ENCODE measurements around the gene TLCD3A.
A peak's percentile ranks its signal among the peaks of the same experiment; 100 is the strongest.
"Not testable (repeated sequence)": the region's sequence is repeated elsewhere in the genome, so short reads cannot be mapped to it uniquely, and the experiment has no call there.

TLCD3A gene

DNA sequence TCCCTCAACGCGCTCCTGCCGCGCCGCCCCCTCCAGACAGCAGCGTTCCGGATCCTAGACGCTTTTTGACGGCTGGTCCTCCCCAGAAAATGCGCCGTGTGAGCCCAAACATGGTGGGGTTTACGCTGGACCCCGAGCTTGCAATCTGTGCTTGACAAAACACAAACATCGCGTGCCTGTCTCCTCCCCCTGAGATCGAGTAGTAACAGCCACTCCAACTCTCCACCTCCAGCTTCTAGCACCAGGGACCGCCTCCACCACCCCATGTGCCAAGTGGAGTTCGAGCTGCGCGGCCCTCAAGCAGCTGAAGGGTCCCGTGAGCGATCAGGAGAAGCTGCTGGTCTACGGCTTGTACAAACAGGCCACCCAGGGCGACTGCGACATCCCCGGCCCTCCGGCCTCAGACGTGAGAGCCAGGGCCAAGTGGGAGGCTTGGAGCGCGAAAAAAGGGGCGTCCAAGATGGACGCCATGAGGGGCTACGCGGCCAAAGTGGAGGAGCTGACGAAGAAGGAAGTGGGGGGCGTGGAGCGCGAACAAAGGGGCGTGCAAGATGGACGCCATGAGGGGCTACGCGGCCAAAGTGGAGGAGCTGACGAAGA, 20.3 kb downstream of the TLCD3A start:
- peak overlapping the region in 1 of 2 experiments; percentile 96 for H3K14ac ChIP-seq (ENCODE audit: low read length in 2 of 2)
- H3K36me3 ChIP-seq (ENCODE audit: control insufficient read depth in 1 of 2, insufficient read depth in 2 of 2, low read depth in 1 of 2, low read length in 2 of 2) = peaks cover 18 to 22% of the 10 kb centered on the region in 2 experiments
- no peak overlapping the region for H2BK5ac ChIP-seq (ENCODE audit: low read depth, low read length, poor library complexity, severe bottlenecking)
- peak overlapping the region; percentile 92 for H3K9ac ChIP-seq (ENCODE audit: low read length)
- H2BK120ac ChIP-seq (ENCODE audit: low read depth, low read length) = peak overlapping the region; percentile 22
- peak overlapping the region; percentile 89 to 94 for H3K18ac ChIP-seq (ENCODE audit: low read depth in 1 of 2, low read length in 2 of 2)
- peak overlapping the region; percentile 61 to 96 for H3K4ac ChIP-seq (ENCODE audit: low read depth in 1 of 2, low read length in 2 of 2)
- H3K27ac ChIP-seq (ENCODE audit: low read length, poor library complexity, severe bottlenecking) = no peak overlapping the region
- no peaks in the 10 kb centered on the region for H3K27me3 ChIP-seq (ENCODE audit: control insufficient read depth in 1 of 2, insufficient read depth in 1 of 2, low read length in 2 of 2)
- peak overlapping the region; percentile 96 for H4K8ac ChIP-seq (ENCODE audit: low read length)
- H2AK5ac ChIP-seq (ENCODE audit: low read length, severe bottlenecking) = no peak overlapping the region
- H4K91ac ChIP-seq (ENCODE audit: low read length) = peak overlapping the region; percentile 52
- H2BK15ac ChIP-seq (ENCODE audit: low read depth, poor library complexity, severe bottlenecking) = peak overlapping the region; percentile 56
- 69% methylated on average over 43 of the region's 43 CpGs for WGBS
- peak overlapping the region in 1 of 2 experiments; percentile 66 for H3K23ac ChIP-seq (ENCODE audit: low read length in 2 of 2)
- peak overlapping the region; percentile 98 for H3K4me2 ChIP-seq (ENCODE audit: low read length, poor library complexity, severe bottlenecking)
- peaks cover 17% of the 10 kb centered on the region for H3K79me1 ChIP-seq (replicated peaks; ENCODE audit: low read length, poor library complexity, severe bottlenecking)
- peaks cover 15% of the 10 kb centered on the region for H3K4me1 ChIP-seq (ENCODE audit: control insufficient read depth, insufficient read depth, low read depth, low read length)
- H2BK12ac ChIP-seq (ENCODE audit: low read length in 2 of 2) = peak overlapping the region in 1 of 2 experiments; percentile 34
- H2AFZ ChIP-seq (ENCODE audit: low read depth, low read length) = peak overlapping the region; percentile 97
- peak overlapping the region; percentile 92 to 96 for H3K4me3 ChIP-seq (ENCODE audit: insufficient read depth in 1 of 2, low read depth in 1 of 2, low read length in 2 of 2)
- peak; percentile 22 for DNase-seq
- no peaks in the 10 kb centered on the region for H3K9me3 ChIP-seq (ENCODE audit: control insufficient read depth, low read length)

DNA sequence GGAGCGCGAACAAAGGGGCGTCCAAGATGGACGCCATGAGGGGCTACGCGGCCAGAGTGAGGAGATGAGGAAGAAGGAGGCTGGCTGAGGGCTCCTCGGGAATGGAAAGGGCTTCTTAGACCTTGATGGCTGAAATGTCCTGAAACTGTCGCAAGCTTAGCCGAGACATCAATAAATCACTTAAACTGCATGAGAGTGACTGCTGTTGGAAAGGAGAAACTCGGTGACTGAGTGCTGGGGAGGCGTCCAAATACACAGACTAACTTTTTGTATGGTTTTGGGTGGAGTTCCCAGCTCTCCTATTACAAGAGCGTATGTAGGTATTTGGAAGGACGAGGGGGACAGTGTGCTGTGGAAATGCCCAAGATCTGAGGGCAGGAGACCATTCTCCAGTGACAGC, 21.0 kb downstream of the TLCD3A start:
- Histone ChIP-seq H4K91ac (ENCODE audit: low read length) (no peak overlapping the region), H3K9ac (ENCODE audit: low read length) (no peak overlapping the region), H3K23ac (ENCODE audit: low read length in 2 of 2) (no peak overlapping the region), H3K9me3 (ENCODE audit: control insufficient read depth, low read length) (no peaks in the 10 kb centered on the region), H3K4me3 (ENCODE audit: insufficient read depth in 1 of 2, low read depth in 1 of 2, low read length in 2 of 2) (no peak overlapping the region), H2AFZ (ENCODE audit: low read depth, low read length) (no peak overlapping the region), H2AK5ac (ENCODE audit: low read length, severe bottlenecking) (no peak overlapping the region), H3K18ac (ENCODE audit: low read depth in 1 of 2, low read length in 2 of 2) (no peak overlapping the region), H3K4me1 (ENCODE audit: control insufficient read depth, insufficient read depth, low read depth, low read length) (peaks cover 15% of the 10 kb centered on the region), H3K36me3 (ENCODE audit: control insufficient read depth in 1 of 2, insufficient read depth in 2 of 2, low read depth in 1 of 2, low read length in 2 of 2) (peaks cover 15 to 21% of the 10 kb centered on the region in 2 experiments), H3K27ac (ENCODE audit: low read length, poor library complexity, severe bottlenecking) (no peak overlapping the region), H3K27me3 (ENCODE audit: control insufficient read depth in 1 of 2, insufficient read depth in 1 of 2, low read length in 2 of 2) (no peaks in the 10 kb centered on the region), H2BK12ac (ENCODE audit: low read length in 2 of 2) (no peak overlapping the region), H3K79me1 (replicated peaks; ENCODE audit: low read length, poor library complexity, severe bottlenecking) (peaks cover 11% of the 10 kb centered on the region), H2BK5ac (ENCODE audit: low read depth, low read length, poor library complexity, severe bottlenecking) (no peak overlapping the region), H2BK15ac (ENCODE audit: low read depth, poor library complexity, severe bottlenecking) (no peak overlapping the region), H4K8ac (ENCODE audit: low read length) (no peak overlapping the region), H2BK120ac (ENCODE audit: low read depth, low read length) (no peak overlapping the region), H3K14ac (ENCODE audit: low read length in 2 of 2) (no peak overlapping the region), H3K4ac (ENCODE audit: low read depth in 1 of 2, low read length in 2 of 2) (no peak overlapping the region), H3K4me2 (ENCODE audit: low read length, poor library complexity, severe bottlenecking) (no peak overlapping the region)
- WGBS = 95% methylated on average over 13 of the region's 13 CpGs
- no peak for DNase-seq

DNA sequence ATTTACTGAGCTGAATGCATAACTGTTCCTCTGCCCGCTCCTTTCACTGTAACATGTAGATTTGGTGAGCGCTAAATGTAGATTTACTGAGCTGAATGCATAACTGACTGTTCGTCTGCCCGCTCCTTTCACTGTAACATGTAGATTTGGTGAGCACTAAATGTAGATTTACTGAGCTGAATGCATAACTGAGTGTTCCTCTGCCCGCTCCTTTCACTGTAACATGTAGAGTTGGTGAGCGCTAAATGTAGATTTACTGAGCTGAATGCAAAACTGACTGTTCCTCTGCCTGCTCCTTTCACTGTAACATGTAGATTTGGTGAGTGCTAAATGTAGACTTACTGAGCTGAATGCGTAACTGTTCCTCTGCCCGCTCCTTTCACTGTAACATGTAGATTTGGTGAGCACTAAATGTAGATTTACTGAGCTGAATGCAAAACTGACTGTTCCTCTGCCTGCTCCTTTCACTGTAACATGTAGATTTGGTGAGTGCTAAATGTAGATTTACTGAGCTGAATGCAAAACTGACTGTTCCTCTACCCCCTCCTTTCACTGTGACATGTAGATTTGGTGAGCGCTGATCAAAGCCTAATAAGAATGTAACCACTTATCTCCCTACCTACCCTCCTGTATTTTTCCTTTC, 23.0 kb downstream of the TLCD3A start:
- DNase-seq; H2BK120ac ChIP-seq (ENCODE audit: low read depth, low read length); H3K23ac ChIP-seq (ENCODE audit: low read length in 2 of 2); H3K14ac ChIP-seq (ENCODE audit: low read length in 2 of 2); H3K4ac ChIP-seq (ENCODE audit: low read depth in 1 of 2, low read length in 2 of 2); H3K27ac ChIP-seq (ENCODE audit: low read length, poor library complexity, severe bottlenecking); H4K91ac ChIP-seq (ENCODE audit: low read length); H2BK15ac ChIP-seq (ENCODE audit: low read depth, poor library complexity, severe bottlenecking); H4K8ac ChIP-seq (ENCODE audit: low read length); H2BK12ac ChIP-seq (ENCODE audit: low read length in 2 of 2); H3K9me3 ChIP-seq (ENCODE audit: control insufficient read depth, low read length); H2AFZ ChIP-seq (ENCODE audit: low read depth, low read length); H3K4me3 ChIP-seq (ENCODE audit: insufficient read depth in 1 of 2, low read depth in 1 of 2, low read length in 2 of 2); H3K27me3 ChIP-seq (ENCODE audit: control insufficient read depth in 1 of 2, insufficient read depth in 1 of 2, low read length in 2 of 2); H3K79me1 ChIP-seq (replicated peaks; ENCODE audit: low read length, poor library complexity, severe bottlenecking); H2AK5ac ChIP-seq (ENCODE audit: low read length, severe bottlenecking); H2BK5ac ChIP-seq (ENCODE audit: low read depth, low read length, poor library complexity, severe bottlenecking); H3K18ac ChIP-seq (ENCODE audit: low read depth in 1 of 2, low read length in 2 of 2); H3K4me2 ChIP-seq (ENCODE audit: low read length, poor library complexity, severe bottlenecking); H3K9ac ChIP-seq (ENCODE audit: low read length): not testable (repeated sequence)
- WGBS = 99% methylated on average over 7 of the region's 9 CpGs
- peaks cover 15% of the 10 kb centered on the region for H3K4me1 ChIP-seq (ENCODE audit: control insufficient read depth, insufficient read depth, low read depth, low read length)
- H3K36me3 ChIP-seq (ENCODE audit: control insufficient read depth in 1 of 2, insufficient read depth in 2 of 2, low read depth in 1 of 2, low read length in 2 of 2) = peaks cover 18 to 38% of the 10 kb centered on the region in 2 experiments

DNA sequence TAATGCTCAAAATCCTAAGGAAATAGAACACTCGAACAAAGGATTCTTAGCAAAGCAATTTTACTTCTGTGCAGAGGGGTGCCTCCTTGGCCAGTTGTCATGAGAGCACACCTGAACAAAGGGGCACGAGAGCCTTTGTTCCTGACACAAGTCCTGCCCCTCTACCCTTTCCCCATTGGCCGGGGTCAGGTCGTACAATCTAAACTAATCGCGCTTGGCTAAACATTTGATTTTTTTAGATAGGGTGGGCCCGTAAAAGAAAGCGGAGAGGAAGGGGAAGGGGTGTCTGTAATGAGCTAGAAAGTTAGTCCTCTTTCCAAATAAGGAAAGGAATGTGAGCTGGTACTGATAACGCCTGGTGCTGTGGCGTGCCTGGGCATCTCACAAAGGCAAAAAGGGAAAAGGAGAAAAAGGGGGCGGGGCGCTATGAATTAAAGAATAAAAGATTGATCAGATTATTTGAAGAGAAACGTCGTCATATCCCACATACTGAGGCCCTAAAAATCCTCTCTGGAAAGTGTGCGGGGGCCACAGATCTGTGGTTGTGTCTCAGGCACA, 23.7 kb downstream of the TLCD3A start:
- H4K8ac ChIP-seq (ENCODE audit: low read length); H2AK5ac ChIP-seq (ENCODE audit: low read length, severe bottlenecking); H4K91ac ChIP-seq (ENCODE audit: low read length); H3K14ac ChIP-seq (ENCODE audit: low read length in 2 of 2); H2BK12ac ChIP-seq (ENCODE audit: low read length in 2 of 2); H3K23ac ChIP-seq (ENCODE audit: low read length in 2 of 2); H3K9ac ChIP-seq (ENCODE audit: low read length); H3K27me3 ChIP-seq (ENCODE audit: control insufficient read depth in 1 of 2, insufficient read depth in 1 of 2, low read length in 2 of 2); H2BK120ac ChIP-seq (ENCODE audit: low read depth, low read length); H3K79me1 ChIP-seq (replicated peaks; ENCODE audit: low read length, poor library complexity, severe bottlenecking); DNase-seq; H2BK15ac ChIP-seq (ENCODE audit: low read depth, poor library complexity, severe bottlenecking); H3K18ac ChIP-seq (ENCODE audit: low read depth in 1 of 2, low read length in 2 of 2); H3K9me3 ChIP-seq (ENCODE audit: control insufficient read depth, low read length); H2AFZ ChIP-seq (ENCODE audit: low read depth, low read length); H2BK5ac ChIP-seq (ENCODE audit: low read depth, low read length, poor library complexity, severe bottlenecking); H3K4ac ChIP-seq (ENCODE audit: low read depth in 1 of 2, low read length in 2 of 2); H3K4me3 ChIP-seq (ENCODE audit: insufficient read depth in 1 of 2, low read depth in 1 of 2, low read length in 2 of 2); H3K27ac ChIP-seq (ENCODE audit: low read length, poor library complexity, severe bottlenecking); H3K4me2 ChIP-seq (ENCODE audit: low read length, poor library complexity, severe bottlenecking): not testable (repeated sequence)
- Histone ChIP-seq H3K36me3 (ENCODE audit: control insufficient read depth in 1 of 2, insufficient read depth in 2 of 2, low read depth in 1 of 2, low read length in 2 of 2) (peaks cover 22 to 45% of the 10 kb centered on the region in 2 experiments), H3K4me1 (ENCODE audit: control insufficient read depth, insufficient read depth, low read depth, low read length) (peaks cover 14% of the 10 kb centered on the region)
- 85% methylated on average over 15 of the region's 15 CpGs for WGBS
